Hepatocyte (in vitro differentiated cells): ENCODE results near the gene TMEM14C. TPM values are rescaled to one million over a fixed set of nuclear protein-coding genes. Genes with fewer than 3 reads are reported as not detected.

Source experiments
- DNase-seq: peaks from one replicate; pipeline ENCODE4 v3.0.0-alpha.2; 2016; ENCODE audit warnings: low spot score
- H2AFZ ChIP-seq: fragments of 200-600 bp; sonication (generic); 2 replicates; pipeline ENCODE4 v1.6.0; 2016; ENCODE audit warnings: antibody characterized with exemption, mild to moderate bottlenecking
- H3K27ac ChIP-seq: fragments of 200-600 bp; sonication (generic); 2 replicates; pipeline ENCODE4 v1.5.1; 2016; ENCODE audit warnings: mild to moderate bottlenecking
- H3K27me3 ChIP-seq: fragments of 200-600 bp; sonication (generic); 2 replicates; pipeline ENCODE4 v1.6.1; 2016
- H3K36me3 ChIP-seq: fragments of 200-600 bp; sonication (generic); replicated peaks from 2 replicates; pipeline ENCODE4 v1.5.1; 2016; ENCODE audit warnings: low read depth; ENCODE audit not compliant: insufficient read depth
- H3K4me1 ChIP-seq: fragments of 200-600 bp; sonication (generic); 2 replicates; pipeline ENCODE4 v1.5.1; 2016; ENCODE audit warnings: mild to moderate bottlenecking, moderate library complexity; ENCODE audit not compliant: insufficient read depth
- H3K4me2 ChIP-seq: fragments of 200-600 bp; sonication (generic); 2 replicates; pipeline ENCODE4 v1.6.0; 2016
- H3K4me3 ChIP-seq: fragments of 200-600 bp; sonication (generic); 2 replicates; pipeline ENCODE4 v1.5.1; 2016; ENCODE audit warnings: mild to moderate bottlenecking
- H3K79me2 ChIP-seq: fragments of 200-600 bp; sonication (generic); 2 replicates; pipeline ENCODE4 v1.6.0; 2017; ENCODE audit warnings: mild to moderate bottlenecking
- H3K9me2 ChIP-seq: fragments of 200-600 bp; sonication (generic); replicated peaks from 2 replicates; pipeline ENCODE4 v1.6.0; 2017; ENCODE audit warnings: mild to moderate bottlenecking; ENCODE audit not compliant: insufficient read depth
- H3K9me3 ChIP-seq: fragments of 200-600 bp; sonication (generic); 2 replicates; pipeline ENCODE4 v1.5.1; 2016; ENCODE audit warnings: low read depth, mild to moderate bottlenecking
- H4K20me1 ChIP-seq: fragments of 200-600 bp; sonication (generic); 2 replicates; pipeline ENCODE4 v1.6.0; 2016; ENCODE audit warnings: mild to moderate bottlenecking; ENCODE audit not compliant: insufficient read depth, poor library complexity, severe bottlenecking
- CTCF ChIP-seq: fragments of 200-600 bp; sonication (generic); IDR thresholded peaks from 2 replicates; pipeline ENCODE4 v1.5.1; 2016; ENCODE audit warnings: antibody characterized with exemption, mild to moderate bottlenecking; ENCODE audit not compliant: poor library complexity
- EZH2 ChIP-seq: fragments of 200-600 bp; sonication (generic); IDR thresholded peaks from 2 replicates; pipeline ENCODE4 v1.6.1; 2016; ENCODE audit warnings: antibody characterized with exemption, mild to moderate bottlenecking, borderline replicate concordance
- EZH2phosphoT487 ChIP-seq: fragments of 200-600 bp; sonication (generic); IDR thresholded peaks from one replicate; pipeline ENCODE4 v1.6.1; 2018; ENCODE audit warnings: antibody characterized with exemption, mild to moderate bottlenecking, low read depth, moderate library complexity; ENCODE audit not compliant: unreplicated experiment, severe bottlenecking
- WGBS: methylation state at CpG from one replicate; pipeline ENCODE4 v1.1.6; 2016; ENCODE audit warnings: low lambda C conversion rate; ENCODE audit errors: missing lambda C conversion rate; 5-methylcytosine and 5-hydroxymethylcytosine counted together
- polyA plus RNA-seq: library from polyadenylated mRNA; unstranded; fragments of >200 nt; fragmentation: Nextera tagmentation; extraction: Ambion mirVana; gene quantifications from 2 replicates; pipeline ENCODE4 v1.2.1, GENCODE V29; 2016
- total RNA-seq: library from RNA; depleted of rRNA; stranded (reverse); fragments of >200 nt; gene quantifications from 2 replicates; pipeline ENCODE4 v1.2.3, GENCODE V29; 2014

TMEM14C gene
- total and polyA plus RNA-seq, 2 experiments from 2014 or later, result 155 to 176 TPM

- 98% methylated on average over 3 of the region's 3 CpGs for WGBS
Observed at GRCh38 chr6:10685092-10685915, 37.6 kb upstream of the TMEM14C start.

GRCh38 chr6:10686901-10687300, 36.0 kb upstream of the TMEM14C start:
- DNase-seq, result no peak
- no peak overlapping the region for H3K4me3 ChIP-seq

More at GRCh38 chr6:10685092-10685915, 37.6 kb upstream of the TMEM14C start:
- DNase-seq, result no peak
- Histone ChIP-seq H3K4me3 (no peak overlapping the region), H3K27me3 (no peaks in the 10 kb centered on the region), H3K79me2 (no peaks in the 10 kb centered on the region), H3K4me2 (no peak overlapping the region), H2AFZ (no peak overlapping the region), H4K20me1 (no peaks in the 10 kb centered on the region), H3K36me3 (no peaks in the 10 kb centered on the region), H3K27ac (no peak overlapping the region), H3K9me3 (no peaks in the 10 kb centered on the region), H3K4me1 (peaks cover 18% of the 10 kb centered on the region), H3K9me2 (no peaks in the 10 kb centered on the region)
- no peak for TF ChIP-seq EZH2phosphoT487
- no peak for TF ChIP-seq EZH2
- no peak for TF ChIP-seq CTCF

GRCh38 chr6:10687582-10687981, 35.3 kb upstream of the TMEM14C start:
- Histone ChIP-seq H4K20me1 (no peaks in the 10 kb centered on the region), H3K9me2 (no peaks in the 10 kb centered on the region)

More at GRCh38 chr6:10686901-10687300, 36.0 kb upstream of the TMEM14C start:
- Histone ChIP-seq H3K4me1 (peaks cover 30% of the 10 kb centered on the region), H3K79me2 (peaks cover 4% of the 10 kb centered on the region), H3K9me2 (no peaks in the 10 kb centered on the region), H3K27me3 (no peaks in the 10 kb centered on the region), H3K4me2 (peak overlapping the region; percentile 63), H3K36me3 (no peaks in the 10 kb centered on the region), H3K9me3 (no peaks in the 10 kb centered on the region), H4K20me1 (no peaks in the 10 kb centered on the region), H2AFZ (no peak overlapping the region), H3K27ac (no peak overlapping the region)
- 87% methylated on average over 8 of the region's 8 CpGs for WGBS
- TF ChIP-seq EZH2phosphoT487 (no peak), CTCF (no peak), EZH2 (no peak)

More at GRCh38 chr6:10687582-10687981, 35.3 kb upstream of the TMEM14C start:
- TF ChIP-seq CTCF (no peak), EZH2phosphoT487 (no peak), EZH2 (no peak)
- Histone ChIP-seq H3K4me2 (peak overlapping the region; percentile 63), H3K4me1 (peaks cover 30% of the 10 kb centered on the region), H3K4me3 (no peak overlapping the region), H3K79me2 (peaks cover 11% of the 10 kb centered on the region), H2AFZ (no peak overlapping the region), H3K27ac (no peak overlapping the region), H3K36me3 (no peaks in the 10 kb centered on the region), H3K9me3 (no peaks in the 10 kb centered on the region), H3K27me3 (no peaks in the 10 kb centered on the region)
- no peak for DNase-seq
- 36% methylated on average over 6 of the region's 6 CpGs for WGBS
